ENCODE measurements around the gene STAB2. TPM values are rescaled to one million over a fixed set of nuclear protein-coding genes. Genes with fewer than 3 reads are reported as not detected.

Gene STAB2
- total and polyA plus RNA-seq, 5 donors = 0.06 to 0.23 (median 0.10) TPM; not detected in 1

DNA sequence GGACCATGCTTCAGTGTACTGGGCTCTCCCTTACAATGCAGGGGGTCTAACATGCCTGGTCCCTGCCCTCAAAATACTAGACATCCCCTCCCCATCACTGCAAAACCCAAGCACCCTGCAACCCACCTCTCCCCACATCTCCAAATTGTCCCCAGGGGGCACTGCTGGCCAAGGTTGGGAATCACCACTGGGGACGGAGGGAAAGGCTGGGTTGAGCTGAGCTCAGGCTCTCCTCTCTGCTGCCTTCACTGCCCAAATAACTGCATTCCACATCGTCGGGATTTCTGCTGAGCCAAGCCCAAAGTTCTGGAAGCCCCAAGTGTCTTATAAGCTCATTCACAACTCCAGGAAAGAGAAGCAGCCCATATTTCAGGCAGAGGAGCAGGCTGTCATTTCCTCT, 184.4 kb downstream of the STAB2 start:
- Histone ChIP-seq H3K4me1 (ENCODE audit: control insufficient read depth, insufficient read depth, low read length) (no peaks in the 10 kb centered on the region), H3K9me3 (ENCODE audit: control insufficient read depth, low read length) (no peaks in the 10 kb centered on the region), H3K27me3 (ENCODE audit: control insufficient read depth, insufficient read depth) (no peaks in the 10 kb centered on the region), H3K4me3 (ENCODE audit: low read length) (no peak overlapping the region), H3K27ac (ENCODE audit: low read length) (no peak overlapping the region)
- 42% methylated on average over 3 of the region's 3 CpGs for WGBS
- intact Hi-C loops (cut with DNase I) = no loop called here
- ATAC-seq (peak; percentile 55 to 79), DNase-seq (peak in 2 of 3 donors; percentile 18 to 56)

DNA sequence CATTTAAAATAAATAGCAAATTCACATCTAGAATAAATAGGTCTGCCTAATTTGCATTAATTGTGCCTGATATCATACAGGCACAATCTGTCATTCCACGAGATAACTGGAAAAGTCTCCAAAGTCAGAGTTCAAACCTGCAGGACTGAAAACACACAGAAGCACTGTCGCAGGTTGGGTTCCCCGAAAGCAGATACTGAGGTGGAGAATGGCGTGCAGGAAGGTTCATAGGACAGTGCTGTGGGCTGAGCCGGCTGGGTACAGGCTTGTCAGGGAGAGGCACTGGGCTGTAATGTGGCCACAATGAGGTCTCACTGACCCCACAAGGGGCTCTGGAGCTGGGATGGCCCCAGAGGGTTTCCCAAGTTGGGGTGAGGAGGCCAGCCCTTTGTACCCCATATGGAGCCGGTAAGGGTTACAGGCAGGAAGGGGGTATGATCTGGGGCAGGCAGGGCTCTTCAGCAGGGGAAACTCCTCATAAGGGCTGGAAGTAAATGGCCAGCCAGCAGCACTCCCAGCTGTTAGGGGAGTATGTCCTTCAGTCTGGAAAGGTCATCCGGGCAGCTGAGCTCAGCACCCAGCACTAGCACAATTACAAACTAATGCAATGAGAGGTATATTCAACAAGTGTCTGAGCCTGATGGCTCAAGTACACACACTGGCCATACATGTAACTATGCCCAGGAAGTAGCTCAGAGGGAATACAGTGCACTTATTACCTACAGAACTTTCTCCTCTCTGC, 185.5 kb downstream of the STAB2 start:
- Histone ChIP-seq H3K4me3 (ENCODE audit: low read length) (no peak overlapping the region), H3K27me3 (ENCODE audit: control insufficient read depth, insufficient read depth) (no peaks in the 10 kb centered on the region), H3K4me1 (ENCODE audit: control insufficient read depth, insufficient read depth, low read length) (no peaks in the 10 kb centered on the region), H3K9me3 (ENCODE audit: control insufficient read depth, low read length) (no peaks in the 10 kb centered on the region), H3K27ac (ENCODE audit: low read length) (no peak overlapping the region)
- ATAC-seq (peak in 1 of 2 donors; percentile 23), DNase-seq (no peak)
- intact Hi-C loops (cut with DNase I) = no loop called here
- WGBS = 78% methylated on average over 7 of the region's 7 CpGs

DNA sequence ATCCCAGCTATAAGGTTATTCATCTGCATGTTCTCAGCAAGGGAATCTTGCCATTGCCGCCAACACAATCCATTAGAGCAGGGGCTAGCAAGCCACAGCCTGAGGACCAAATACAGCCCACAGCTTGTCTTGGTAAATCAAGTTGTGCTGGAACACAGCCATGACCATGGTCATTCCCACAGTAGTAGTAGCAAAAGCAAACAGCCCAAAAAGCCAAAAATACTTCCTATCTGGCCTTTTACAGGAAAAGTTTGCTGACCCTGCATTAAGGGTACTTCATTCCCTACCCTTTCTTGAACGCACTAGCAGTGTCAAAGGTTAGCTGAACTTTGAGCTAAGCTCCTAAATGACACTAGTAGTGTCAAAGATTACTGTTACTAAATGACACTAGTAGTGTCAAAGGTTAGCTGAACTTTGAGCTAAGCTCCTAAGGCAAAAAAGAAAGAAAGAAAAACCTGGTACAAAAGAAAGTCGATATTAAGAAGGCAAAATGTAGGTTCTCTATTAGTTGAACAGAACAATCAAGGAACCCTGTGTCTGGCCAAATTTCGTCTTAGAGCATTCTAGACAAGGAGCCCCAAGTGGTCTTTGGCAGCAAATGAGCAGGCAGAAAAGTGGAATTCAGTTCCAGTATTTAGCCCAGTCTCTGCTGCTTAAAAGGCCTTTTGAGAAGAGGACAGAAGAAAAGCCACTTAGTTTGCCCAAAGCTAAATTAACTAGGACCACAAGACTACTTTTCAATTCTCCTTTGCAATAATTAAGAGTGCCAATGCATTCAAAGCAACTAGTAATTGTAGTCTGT, 186.2 kb downstream of the STAB2 start:
- peak in 1 of 2 donors; percentile 49 for ATAC-seq
- Histone ChIP-seq H3K9me3 (ENCODE audit: control insufficient read depth, low read length) (no peaks in the 10 kb centered on the region), H3K4me1 (ENCODE audit: control insufficient read depth, insufficient read depth, low read length) (no peaks in the 10 kb centered on the region), H3K27me3 (ENCODE audit: control insufficient read depth, insufficient read depth) (no peaks in the 10 kb centered on the region), H3K4me3 (ENCODE audit: low read length) (no peak overlapping the region), H3K27ac (ENCODE audit: low read length) (no peak overlapping the region)
- no peak for DNase-seq
- intact Hi-C loops (cut with DNase I) = no loop called here
- 54% methylated on average over 4 of the region's 4 CpGs for WGBS

DNA sequence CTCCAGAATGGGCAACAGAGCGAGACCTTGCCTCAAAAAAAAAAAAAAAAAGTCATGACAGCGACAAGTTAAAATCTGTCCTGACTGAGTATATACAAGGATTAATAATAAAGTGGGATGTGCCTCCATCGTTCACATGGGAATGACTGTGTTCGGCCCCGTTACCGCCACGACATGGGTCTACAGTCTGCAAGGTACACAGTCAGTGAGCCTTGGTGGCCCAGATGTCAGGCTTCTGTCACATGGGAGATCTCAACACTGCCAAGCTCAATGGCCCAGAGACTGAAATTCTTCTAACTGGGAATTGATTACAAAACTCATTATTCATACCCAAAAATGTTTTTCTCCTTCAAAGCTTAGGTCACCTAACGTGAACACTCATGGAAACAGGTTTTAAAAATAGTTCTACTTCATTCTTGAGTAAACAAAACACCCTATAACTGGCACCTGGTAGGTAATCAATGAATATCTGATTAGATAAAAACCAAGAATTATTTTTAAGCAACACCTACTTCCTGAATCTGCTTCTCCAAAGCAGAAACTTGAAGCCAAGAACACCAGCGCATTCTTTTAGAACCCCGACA, 188.0 kb downstream of the STAB2 start:
- WGBS = 87% methylated on average over 10 of the region's 10 CpGs
- ATAC-seq = no peak
- intact Hi-C loops (cut with DNase I) = no loop called here

DNA sequence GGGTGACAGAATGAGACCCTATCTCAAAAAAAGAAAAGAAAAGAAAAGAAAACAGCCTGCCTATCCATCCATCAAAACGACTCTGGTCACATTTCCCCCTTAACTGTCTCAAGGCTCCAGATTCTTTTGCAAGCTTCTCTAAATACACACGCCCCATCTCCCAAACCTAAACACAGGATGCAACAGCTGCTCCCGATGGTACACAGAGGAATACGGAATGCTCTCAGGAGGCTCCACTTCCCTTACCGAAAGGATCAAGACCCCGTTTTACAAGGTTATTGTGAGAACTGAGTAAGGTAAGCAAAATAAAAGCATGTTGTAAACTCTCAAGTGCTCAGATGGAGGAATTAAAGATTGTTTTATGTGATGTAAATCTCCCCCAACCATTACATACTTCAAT, 191.7 kb downstream of the STAB2 start:
- intact Hi-C loops (cut with DNase I) = no loop called here
- ATAC-seq (no peak), DNase-seq (no peak)
- no peaks in the 10 kb centered on the region for H3K4me1 ChIP-seq (ENCODE audit: control insufficient read depth, insufficient read depth, low read length)
- no peak overlapping the region for H3K27ac ChIP-seq (ENCODE audit: low read length)
- no peaks in the 10 kb centered on the region for H3K9me3 ChIP-seq (ENCODE audit: control insufficient read depth, low read length)
- H3K4me3 ChIP-seq (ENCODE audit: low read length) = no peak overlapping the region
- 76% methylated on average over 6 of the region's 6 CpGs for WGBS
- H3K27me3 ChIP-seq (ENCODE audit: control insufficient read depth, insufficient read depth) = no peaks in the 10 kb centered on the region

More for the DNA sequence above, 188.0 kb downstream of the STAB2 start:
- no peak overlapping the region for H3K27ac ChIP-seq (ENCODE audit: low read length)
- H3K9me3 ChIP-seq (ENCODE audit: control insufficient read depth, low read length) = no peaks in the 10 kb centered on the region
- no peaks in the 10 kb centered on the region for H3K4me1 ChIP-seq (ENCODE audit: control insufficient read depth, insufficient read depth, low read length)
- H3K4me3 ChIP-seq (ENCODE audit: low read length) = no peak overlapping the region
- no peak for DNase-seq
- no peaks in the 10 kb centered on the region for H3K27me3 ChIP-seq (ENCODE audit: control insufficient read depth, insufficient read depth)

DNA sequence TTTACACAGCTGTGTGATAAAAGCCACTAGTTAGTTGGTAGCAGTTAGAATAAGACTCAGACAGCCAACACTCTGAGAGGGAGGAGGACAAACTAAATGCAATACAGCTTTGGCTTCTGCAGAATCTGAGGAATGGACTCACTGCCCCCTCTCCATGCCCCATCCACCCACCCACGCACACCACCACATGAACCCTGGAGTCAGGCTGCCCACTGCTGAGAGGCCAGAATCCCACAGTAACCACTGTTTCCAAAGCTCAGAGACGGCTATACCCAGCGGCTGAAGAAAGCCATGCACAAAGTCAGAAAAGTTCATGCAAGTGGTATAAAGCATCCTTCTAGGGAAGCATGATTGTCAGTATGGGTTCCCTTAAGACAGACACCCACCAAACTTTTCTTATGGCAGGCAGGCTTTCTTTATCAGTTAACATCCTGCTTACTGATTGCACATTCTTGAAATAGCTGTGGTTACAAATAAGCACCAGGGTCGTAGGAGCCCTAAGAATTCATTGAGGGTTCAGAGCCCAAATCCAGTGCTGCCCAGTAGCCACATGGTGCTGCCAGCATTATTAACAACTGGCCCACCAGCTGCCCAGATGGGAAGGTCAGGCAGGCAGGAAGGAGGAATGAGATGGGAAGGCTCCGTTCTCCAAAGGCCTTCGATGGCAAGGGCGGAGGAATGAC, 192.5 kb downstream of the STAB2 start:
- no peak for DNase-seq
- Histone ChIP-seq H3K9me3 (ENCODE audit: control insufficient read depth, low read length) (no peaks in the 10 kb centered on the region), H3K27ac (ENCODE audit: low read length) (no peak overlapping the region), H3K4me1 (ENCODE audit: control insufficient read depth, insufficient read depth, low read length) (no peaks in the 10 kb centered on the region), H3K27me3 (ENCODE audit: control insufficient read depth, insufficient read depth) (no peaks in the 10 kb centered on the region), H3K4me3 (ENCODE audit: low read length) (no peak overlapping the region)
- no peak for ATAC-seq
- WGBS = 80% methylated on average over 7 of the region's 7 CpGs
- intact Hi-C loops (cut with DNase I) = no loop called here

DNA sequence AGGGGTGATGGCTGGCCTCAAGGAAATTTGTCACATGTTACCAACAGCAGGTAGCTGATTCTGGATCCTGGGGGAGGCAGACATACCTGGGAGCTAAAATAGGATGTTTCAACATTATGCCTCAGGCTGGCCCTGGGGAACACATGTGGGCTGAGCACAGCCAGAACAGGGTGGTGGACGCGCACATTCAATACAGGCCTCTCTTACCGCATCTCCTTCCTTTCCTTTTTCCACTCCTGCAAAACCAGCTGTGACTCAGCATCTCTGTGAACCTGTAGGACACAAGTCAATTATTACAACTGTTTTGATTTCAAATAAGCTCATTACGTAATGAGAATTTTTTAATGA, 193.0 kb downstream of the STAB2 start:
- Histone ChIP-seq H3K4me1 (ENCODE audit: control insufficient read depth, insufficient read depth, low read length) (no peaks in the 10 kb centered on the region), H3K27me3 (ENCODE audit: control insufficient read depth, insufficient read depth) (no peaks in the 10 kb centered on the region), H3K4me3 (ENCODE audit: low read length) (no peak overlapping the region), H3K27ac (ENCODE audit: low read length) (no peak overlapping the region), H3K9me3 (ENCODE audit: control insufficient read depth, low read length) (no peaks in the 10 kb centered on the region)
- no peak for DNase-seq
- WGBS = 97% methylated on average over 4 of the region's 4 CpGs
- ATAC-seq = no peak
- intact Hi-C loops (cut with DNase I) = no loop called here

DNA sequence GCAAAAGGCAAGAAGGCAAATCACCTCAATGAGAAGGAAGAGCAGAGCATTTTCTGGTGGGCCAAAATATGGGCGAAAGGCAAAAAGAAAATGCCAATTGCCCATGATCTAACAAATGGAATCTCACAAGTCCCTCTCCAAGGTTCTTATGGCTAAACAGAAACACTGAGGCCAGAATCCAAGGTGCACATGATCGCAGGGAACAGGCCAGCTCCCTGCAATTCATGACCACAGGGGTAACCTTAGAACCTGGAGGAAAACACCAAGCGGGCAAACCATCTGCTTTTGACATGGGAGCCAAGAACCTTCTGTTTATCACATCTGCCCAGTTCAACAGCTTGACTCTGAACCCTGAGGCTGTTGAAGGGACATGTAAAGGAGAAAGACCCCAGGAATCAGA, 193.9 kb downstream of the STAB2 start:
- 96% methylated on average over 3 of the region's 3 CpGs for WGBS
- intact Hi-C loops (cut with DNase I) = no loop called here

DNA sequence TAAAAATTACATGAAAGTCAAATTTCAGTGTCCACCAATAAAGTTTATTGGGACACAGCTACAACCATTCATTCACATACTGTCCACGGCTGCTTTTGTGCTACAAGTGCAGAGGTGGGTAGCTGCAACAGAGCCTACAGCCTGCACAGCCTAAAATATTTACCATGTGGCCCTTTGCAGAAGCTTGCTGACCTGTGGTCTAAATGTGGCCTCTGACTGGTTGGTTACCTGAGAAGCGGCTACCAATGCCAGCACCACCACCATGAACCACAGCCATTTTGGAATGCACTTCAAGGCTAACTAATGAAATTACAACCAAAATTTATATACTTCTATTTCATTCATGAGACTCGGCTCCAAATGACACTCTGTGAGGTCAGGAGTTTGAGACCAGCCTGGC, 195.3 kb downstream of the STAB2 start:
- ATAC-seq (no peak), DNase-seq (no peak)
- no peaks in the 10 kb centered on the region for H3K4me1 ChIP-seq (ENCODE audit: control insufficient read depth, insufficient read depth, low read length)
- no peaks in the 10 kb centered on the region for H3K9me3 ChIP-seq (ENCODE audit: control insufficient read depth, low read length)
- intact Hi-C loops (cut with DNase I) = no loop called here
- H3K27ac ChIP-seq (ENCODE audit: low read length) = no peak overlapping the region
- H3K4me3 ChIP-seq (ENCODE audit: low read length) = no peak overlapping the region
- WGBS = 99% methylated on average over 3 of the region's 3 CpGs
- H3K27me3 ChIP-seq (ENCODE audit: control insufficient read depth, insufficient read depth) = no peaks in the 10 kb centered on the region

More for the DNA sequence above, 193.9 kb downstream of the STAB2 start:
- Histone ChIP-seq H3K4me1 (ENCODE audit: control insufficient read depth, insufficient read depth, low read length) (no peaks in the 10 kb centered on the region), H3K4me3 (ENCODE audit: low read length) (no peak overlapping the region), H3K27me3 (ENCODE audit: control insufficient read depth, insufficient read depth) (no peaks in the 10 kb centered on the region), H3K9me3 (ENCODE audit: control insufficient read depth, low read length) (no peaks in the 10 kb centered on the region), H3K27ac (ENCODE audit: low read length) (no peak overlapping the region)
- ATAC-seq (no peak), DNase-seq (no peak)

DNA sequence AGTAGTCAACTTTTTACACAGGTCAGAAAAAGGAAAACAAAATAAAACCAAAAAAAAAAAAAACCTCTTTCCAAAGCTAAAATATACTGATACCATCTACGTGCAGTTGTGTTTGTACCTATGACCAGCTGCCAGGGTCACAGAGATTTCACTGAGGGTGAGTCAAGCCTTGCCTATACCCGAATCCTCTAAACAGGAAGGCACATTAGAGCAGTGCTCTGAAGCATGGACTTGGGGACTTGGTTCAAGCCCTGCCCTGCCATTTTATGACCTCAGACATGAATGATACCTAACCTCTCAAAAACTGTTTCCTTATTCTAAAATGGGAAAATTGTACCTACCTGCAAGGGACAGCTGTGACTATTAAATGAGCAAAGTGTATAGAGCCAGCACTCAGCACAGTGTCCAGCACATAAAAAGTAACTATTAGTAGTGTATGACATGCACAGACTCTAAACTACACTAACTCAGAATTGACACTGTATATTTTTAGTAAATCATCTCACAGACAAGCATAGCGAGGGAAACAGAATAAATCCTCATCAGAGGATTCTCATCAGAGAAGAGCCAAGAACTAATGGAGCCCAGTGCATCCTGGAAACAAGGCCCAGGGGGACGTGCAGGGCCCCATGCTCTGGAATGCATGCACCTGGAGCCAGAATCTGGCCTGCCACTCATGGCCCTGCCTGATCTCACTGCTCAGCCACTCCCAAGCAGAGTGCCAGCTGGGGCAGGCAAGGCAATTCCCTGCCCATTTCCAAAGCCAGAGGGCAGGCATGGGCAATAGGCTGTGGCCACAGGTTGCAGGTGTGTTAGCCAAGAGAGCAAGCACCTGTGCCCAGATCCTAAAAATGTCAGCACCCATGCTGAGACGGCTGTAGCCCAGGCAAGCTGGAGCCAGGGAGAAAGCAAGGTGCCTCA, 196.9 kb downstream of the STAB2 start:
- intact Hi-C loops (cut with DNase I) = no loop called here

More for the DNA sequence above, 196.9 kb downstream of the STAB2 start:
- 77% methylated on average over 5 of the region's 5 CpGs for WGBS
- Histone ChIP-seq H3K27ac (ENCODE audit: low read length) (no peak overlapping the region), H3K4me1 (ENCODE audit: control insufficient read depth, insufficient read depth, low read length) (no peaks in the 10 kb centered on the region), H3K27me3 (ENCODE audit: control insufficient read depth, insufficient read depth) (no peaks in the 10 kb centered on the region), H3K4me3 (ENCODE audit: low read length) (no peak overlapping the region), H3K9me3 (ENCODE audit: control insufficient read depth, low read length) (no peaks in the 10 kb centered on the region)
- ATAC-seq (peak in 1 of 2 donors; percentile 31), DNase-seq (no peak)
